GM19324 (cell line): ENCODE results near the gene MRGPRG.

Experiments
- ATAC-seq: cut with Tn5 transposase; IDR thresholded peaks from one replicate; pipeline ENCODE4 v1.9.1; 2021; ENCODE audit warnings: mild to moderate bottlenecking, moderate library complexity; ENCODE audit not compliant: unreplicated experiment, low FRiP score

MRGPRG gene

GRCh38 chr11:3195251-3196160 is 23.1 kb downstream of the MRGPRG start:
- ATAC-seq: no peak

DNA sequence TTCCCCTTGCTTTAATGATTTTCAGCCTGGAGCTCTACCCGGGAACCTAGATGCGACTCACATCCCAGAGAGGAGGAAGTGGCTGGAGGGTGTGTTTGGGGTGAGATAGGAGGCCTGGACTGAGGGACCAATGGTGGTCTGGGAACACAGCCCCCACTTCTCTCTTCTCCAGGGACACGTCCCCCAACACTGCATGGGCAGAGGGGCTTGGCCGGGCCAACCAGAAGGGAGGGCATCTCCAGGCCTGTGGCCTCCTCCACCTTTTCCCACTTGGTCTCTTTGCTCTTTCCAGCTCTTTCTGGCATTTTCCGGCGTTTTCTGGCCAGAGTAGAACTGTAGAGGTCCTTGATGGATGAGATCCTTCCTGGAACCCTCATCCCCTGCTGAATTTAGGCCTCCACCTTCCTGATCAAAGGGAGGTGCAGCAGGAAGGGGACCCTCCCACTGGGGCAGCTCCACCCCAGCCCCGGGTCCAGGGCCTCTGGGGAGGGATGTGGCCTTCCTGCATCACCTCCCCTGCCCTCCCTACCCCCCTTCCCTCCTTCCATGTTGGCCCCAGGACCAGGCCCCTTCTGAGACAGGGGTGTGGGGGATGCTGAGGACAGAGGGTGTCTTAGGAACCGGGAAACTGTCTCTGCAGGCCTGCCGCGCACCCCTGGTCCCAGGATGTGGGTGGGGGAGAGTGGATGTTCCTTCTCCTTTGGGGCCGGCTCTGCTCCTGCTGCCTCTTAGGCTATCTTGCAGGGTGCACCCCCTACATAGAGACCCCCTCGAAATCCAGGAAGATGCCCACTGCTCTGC is 24.4 kb downstream of the MRGPRG start:
- no peak for ATAC-seq

GRCh38 chr11:3193373-3194015 is 25.1 kb downstream of the MRGPRG start:
- ATAC-seq: no peak

- ATAC-seq: no peak
These were observed 25.9 kb downstream of the MRGPRG start for GRCh38 chr11:3192511-3193372.

GRCh38 chr11:3191586-3192324 is 26.9 kb downstream of the MRGPRG start:
- ATAC-seq: no peak

DNA sequence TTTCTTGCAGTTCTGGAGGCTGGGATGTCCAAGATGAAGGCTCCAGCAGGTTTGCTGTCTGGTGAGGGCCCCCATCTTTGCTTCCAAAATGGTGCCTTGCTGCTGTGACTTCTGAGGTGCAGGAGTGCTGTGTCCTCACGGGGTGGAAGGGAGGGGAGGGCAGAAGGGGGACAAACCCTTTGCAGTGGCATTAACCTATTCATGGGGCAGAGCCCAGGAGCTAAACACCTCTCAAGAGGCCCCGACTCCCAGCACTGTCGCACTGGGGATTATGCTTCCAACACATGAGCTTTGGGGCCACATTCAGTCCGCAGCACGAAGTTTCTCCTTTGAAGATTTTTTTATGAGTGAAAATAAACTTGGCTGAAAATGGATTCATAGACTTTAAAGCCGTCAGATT is 28.0 kb downstream of the MRGPRG start:
- no peak for ATAC-seq

DNA sequence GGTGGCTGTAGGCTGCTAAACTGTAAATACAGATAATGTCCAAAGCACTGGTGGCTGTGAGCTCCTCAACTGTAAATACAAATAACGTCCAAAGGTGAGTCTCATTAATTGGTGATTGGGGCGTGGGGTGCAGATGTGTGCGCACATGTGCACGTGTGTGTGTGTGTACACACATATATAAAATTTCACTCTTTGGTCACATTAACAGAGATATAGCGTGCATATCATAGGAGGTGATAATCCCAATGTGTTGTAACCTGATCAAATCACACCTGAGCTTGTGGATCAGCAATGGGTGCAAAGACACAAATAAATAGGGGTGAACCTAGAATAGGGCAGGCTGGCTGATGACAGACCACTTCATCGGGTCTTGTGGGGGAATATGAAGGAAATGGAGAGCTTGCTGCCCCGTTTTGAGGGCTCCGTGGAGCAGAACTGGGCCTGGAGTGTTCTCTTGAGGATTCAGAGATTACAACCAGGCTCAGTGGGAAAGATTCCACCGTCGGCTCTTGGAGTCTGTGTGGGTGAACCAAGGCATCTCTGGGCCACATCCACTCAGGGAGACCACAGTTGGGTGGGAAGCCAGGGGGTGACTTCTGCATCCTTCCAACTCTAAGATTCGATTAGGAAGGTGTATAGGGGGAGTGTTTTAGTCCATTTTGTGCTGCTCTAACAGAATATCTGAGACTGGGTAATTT is 28.6 kb downstream of the MRGPRG start:
- no peak for ATAC-seq

DNA sequence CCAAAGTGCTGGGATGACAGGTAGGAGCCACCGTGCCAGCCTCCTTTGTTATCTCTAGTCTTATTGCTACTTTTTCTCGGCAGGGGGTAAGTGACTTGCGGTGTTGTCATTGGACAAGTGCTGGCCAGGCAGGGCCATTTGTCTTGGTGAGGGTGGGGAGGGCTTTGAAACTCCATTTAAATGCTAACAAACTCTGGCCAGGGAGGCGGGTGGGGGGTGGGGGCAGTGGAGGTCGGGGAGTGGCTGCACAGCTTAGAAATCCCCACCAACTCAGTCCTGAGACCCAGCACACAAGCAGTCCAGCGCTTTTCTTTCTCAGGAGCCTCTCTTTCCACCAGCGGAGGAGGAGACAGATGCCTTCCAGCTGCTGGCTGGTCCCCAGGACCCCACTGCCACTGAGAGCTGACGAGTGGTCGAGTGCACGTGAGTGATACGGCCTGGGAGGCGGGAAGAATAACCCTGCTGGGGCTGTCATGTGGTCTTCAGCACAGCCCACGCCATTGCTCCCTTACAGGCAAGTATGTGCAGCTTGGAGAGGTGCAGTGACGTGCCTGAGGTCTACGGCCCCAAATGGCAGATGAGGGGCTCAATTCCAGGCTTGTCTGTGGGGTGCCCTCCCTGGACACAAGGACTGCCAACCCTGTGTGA is 29.3 kb downstream of the MRGPRG start:
- no peak for ATAC-seq

DNA sequence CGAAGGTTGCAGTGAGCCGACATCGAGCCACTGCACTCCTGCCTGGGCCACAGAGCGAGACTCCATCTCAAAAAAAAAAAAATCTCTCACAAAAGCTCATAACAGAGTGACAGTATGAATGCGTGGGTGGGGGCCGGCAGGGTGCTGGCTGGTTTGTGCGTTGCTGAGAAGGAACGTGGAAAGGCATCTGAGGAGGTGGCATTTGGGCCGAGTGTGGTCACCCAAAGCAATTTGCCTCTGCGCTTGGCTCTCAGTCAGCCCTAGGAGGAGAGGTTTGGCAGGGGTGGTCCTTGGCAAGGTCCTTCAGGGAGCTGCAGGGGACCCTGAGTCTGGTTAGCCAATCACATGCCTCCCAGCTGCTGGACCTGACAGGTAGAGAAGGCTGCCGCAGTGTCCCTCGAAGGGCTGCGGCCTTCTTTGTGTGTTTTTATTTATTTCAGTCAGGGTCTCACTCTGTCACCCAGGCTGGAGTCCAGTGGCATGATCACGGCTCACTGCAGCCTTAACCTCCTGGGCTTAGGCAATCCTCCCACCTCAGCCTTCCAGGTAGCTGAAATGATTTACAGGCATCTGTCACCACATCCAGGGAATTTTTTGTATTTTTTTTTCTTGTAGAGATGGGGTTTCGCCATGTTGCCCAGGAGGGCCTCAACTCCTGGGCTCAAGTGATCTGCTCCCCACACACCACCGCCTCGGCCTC is 30.0 kb downstream of the MRGPRG start:
- no peak for ATAC-seq

DNA sequence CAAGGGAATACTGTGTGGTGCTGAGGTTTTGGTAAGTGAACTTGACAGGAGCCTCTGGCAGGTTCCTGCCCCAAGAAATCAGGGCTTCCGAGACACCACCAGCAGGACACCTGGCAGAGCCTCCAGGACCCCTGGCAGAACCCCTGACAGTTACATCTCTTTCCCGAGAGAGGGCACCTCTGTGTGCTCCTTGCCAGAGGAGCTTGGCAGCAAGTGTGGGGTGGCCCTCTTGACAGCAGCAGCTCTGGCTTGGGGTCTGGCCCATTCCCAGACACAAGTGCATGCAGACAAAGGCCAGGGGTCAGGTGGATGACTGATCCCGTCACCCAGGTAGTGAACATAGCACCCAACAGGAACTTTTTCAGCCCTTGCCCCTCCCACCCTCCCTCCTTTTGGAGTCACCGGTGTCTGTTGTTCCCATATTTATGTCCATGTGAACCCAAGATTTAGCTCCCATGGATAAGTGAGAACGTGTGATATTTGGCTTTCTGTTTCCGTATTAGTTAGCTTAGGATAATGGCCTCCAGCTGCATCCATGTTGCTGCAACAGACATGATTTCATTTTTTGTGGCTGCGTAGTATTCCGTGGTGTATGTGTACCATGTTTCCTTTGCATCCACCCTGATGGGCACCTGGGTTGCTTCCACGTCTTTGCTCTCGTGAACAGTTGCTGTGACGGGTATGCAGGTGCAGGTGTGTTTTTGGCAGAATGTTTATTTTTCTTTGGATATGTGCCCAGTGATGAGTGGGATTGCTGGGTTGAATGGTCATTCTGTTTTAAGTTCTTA is 32.3 kb downstream of the MRGPRG start:
- ATAC-seq: no peak

DNA sequence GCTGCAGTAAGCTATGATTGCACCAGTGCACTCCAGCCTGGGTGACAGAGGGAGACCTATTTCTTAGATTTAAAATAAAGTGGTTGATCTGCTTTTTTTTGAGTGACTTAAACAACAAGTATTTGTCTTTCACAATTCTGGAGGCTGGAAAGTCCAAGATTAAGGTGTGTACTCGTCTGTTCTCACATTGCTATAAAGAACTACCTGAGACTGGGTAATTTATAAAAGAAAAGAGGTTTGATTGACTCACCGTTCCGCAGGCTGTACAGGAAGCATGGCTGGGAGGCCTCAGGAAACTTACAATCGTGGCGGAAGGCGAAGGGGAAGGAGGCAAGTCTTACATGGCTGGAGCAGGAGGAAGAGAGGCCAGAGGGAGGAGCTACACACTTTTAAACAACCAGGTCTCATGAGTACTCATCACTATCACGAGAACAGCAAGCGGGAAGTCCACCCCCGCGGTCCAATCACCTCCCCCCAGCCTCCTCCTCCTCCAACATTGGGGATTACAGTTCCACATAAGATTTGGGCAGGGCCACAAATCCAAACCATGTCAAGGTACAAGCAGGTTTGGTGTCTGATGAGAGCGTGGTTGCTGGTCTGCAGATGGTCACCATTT is 33.8 kb downstream of the MRGPRG start:
- no peak for ATAC-seq

DNA sequence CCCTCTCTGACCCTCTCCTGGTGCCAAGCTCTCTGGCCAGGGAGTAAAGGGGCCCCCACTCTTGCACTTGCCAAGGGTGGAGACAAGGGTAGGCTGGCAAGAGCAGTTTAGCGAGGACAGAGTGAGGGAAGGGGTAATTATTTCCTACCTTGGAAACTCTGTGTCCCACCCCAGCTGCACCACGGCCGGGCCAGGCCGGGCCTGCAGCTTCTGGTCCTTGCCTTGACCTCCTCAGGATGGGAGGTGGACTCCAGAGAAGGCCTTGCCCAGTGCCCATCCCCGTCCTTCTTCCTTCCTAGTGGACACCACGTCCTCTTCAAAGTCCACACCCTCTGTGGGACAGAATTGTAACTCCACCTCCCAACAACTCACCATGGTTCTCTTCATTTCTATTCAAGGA is 35.1 kb downstream of the MRGPRG start:
- no peak for ATAC-seq

- no peak for ATAC-seq
These were observed 36.2 kb downstream of the MRGPRG start for GRCh38 chr11:3182462-3182852.

- no peak for ATAC-seq
These were observed 36.7 kb downstream of the MRGPRG start for GRCh38 chr11:3181725-3182461.

DNA sequence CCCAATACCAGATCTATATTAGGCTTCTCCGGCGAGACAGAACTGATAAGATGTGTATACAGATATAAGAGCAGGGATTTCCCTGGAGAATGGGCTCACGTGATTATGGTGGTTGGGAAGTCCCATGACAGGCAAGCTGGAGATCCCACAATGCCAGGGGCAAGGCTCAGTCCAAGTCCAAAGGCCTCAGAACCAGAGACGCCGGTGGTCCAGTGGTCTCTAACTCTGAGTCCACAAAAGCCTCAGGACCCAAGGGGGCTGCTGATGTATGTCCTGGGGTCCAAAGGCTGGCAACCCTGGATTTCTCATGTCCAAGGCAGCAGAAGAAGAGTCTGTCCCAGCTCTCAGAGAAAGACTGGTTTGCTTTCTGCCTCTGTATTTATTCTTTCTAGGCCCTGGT is 37.7 kb downstream of the MRGPRG start:
- no peak for ATAC-seq

DNA sequence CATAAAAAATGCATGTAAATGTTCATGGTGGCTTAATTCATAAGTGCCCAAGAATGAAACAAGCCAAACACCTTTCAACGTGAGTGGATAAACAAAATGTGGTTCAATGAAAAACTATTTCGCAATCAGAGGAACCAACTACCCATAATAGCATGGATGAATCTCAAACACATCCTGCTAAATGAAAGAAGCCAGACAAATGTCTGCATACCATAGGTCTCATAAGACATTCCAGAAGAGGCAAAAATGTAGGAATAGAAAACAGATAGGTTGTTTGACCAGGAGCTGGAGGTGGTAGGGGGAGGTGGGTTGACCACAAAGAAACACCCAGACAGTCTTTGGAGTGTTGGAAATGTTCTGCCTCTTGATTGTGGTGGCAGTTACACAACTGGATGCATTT is 40.3 kb downstream of the MRGPRG start:
- ATAC-seq: no peak
